Progenitor cell of endocrine pancreas (in vitro differentiated cells): ENCODE measurements around the gene MT1A. TPM values are rescaled to one million over a fixed set of nuclear protein-coding genes. Genes with fewer than 3 reads are reported as not detected.

Source experiments
- DNase-seq: peaks from one replicate; pipeline ENCODE4 v3.0.0; 2021; ENCODE audit warnings: low spot score; ENCODE audit not compliant: unreplicated experiment
- H3K27ac Mint-ChIP-seq: 2 replicates; pipeline ENCODE4 v1.8.0; 2021; ENCODE audit warnings: mild to moderate bottlenecking, moderate library complexity, mixed read lengths
- H3K27me3 Mint-ChIP-seq: 2 replicates; pipeline ENCODE4 v1.8.0; 2021; ENCODE audit warnings: mixed read lengths
- H3K36me3 Mint-ChIP-seq: 2 replicates; pipeline ENCODE4 v1.8.0; 2022; ENCODE audit warnings: mixed read lengths; ENCODE audit not compliant: insufficient read depth
- H3K4me1 Mint-ChIP-seq: 2 replicates; pipeline ENCODE4 v1.8.0; 2021; ENCODE audit warnings: low read depth, mixed read lengths
- H3K4me3 Mint-ChIP-seq: 2 replicates; pipeline ENCODE4 v1.8.0; 2021; ENCODE audit warnings: low read depth, mild to moderate bottlenecking, moderate library complexity, mixed read lengths
- H3K9me3 Mint-ChIP-seq: 2 replicates; pipeline ENCODE4 v1.8.0; 2021; ENCODE audit warnings: low read depth, mixed read lengths
- CTCF ChIP-seq: fragments of 200-600 bp; sonication (generic); IDR thresholded peaks from one replicate; pipeline ENCODE4 v1.5.0; 2021; ENCODE audit warnings: antibody characterized with exemption, mild to moderate bottlenecking; ENCODE audit not compliant: unreplicated experiment
- total RNA-seq: library from RNA; stranded (reverse); gene quantifications from 2 replicates; pipeline ENCODE4 v1.2.1, GENCODE V29; 2021

MT1A gene
- total RNA-seq, 1 donor from 2014 or later = not detected

GRCh38 chr16:56610609-56611111 is 27.8 kb upstream of the MT1A start:
- H3K27me3 Mint-ChIP-seq = peaks cover 90% of the 10 kb centered on the region
- TF ChIP-seq CTCF = no peak
- H3K9me3 Mint-ChIP-seq = no peaks in the 10 kb centered on the region
- H3K4me3 Mint-ChIP-seq = no peak overlapping the region
- H3K36me3 Mint-ChIP-seq = no peaks in the 10 kb centered on the region
- no peak for DNase-seq
- peaks cover 6% of the 10 kb centered on the region for H3K4me1 Mint-ChIP-seq
- no peak overlapping the region for H3K27ac Mint-ChIP-seq

DNA sequence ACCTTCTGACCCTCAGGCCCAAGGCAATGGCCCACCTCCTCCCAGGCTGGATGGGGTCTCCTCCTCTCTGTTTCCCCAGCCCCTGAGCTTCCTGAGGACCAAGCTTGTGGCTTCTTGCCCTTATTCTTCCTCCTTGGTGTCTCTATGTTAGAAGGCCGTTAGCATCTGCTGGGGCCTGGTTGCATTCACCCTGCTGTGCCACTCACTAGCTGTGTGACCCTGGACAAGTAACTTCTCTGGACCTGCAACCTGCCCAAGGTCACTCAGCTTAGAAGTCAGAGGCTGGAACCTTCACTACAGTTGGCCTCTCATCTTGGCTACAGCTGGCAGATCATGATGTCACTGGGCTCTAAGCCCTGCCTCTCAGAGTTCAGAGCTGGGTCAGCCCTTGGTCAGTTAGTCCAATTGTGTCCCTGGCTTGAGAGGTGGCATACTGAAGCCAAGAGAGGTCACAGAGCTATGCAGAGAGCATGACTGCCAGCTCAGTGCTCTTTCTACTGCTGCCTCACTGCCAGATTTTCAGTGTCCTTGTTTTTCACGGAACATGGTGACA is 27.1 kb upstream of the MT1A start:
- Mint-ChIP-seq H3K9me3 (no peaks in the 10 kb centered on the region), H3K27me3 (peaks cover 87% of the 10 kb centered on the region), H3K4me1 (peaks cover 6% of the 10 kb centered on the region)

DNA sequence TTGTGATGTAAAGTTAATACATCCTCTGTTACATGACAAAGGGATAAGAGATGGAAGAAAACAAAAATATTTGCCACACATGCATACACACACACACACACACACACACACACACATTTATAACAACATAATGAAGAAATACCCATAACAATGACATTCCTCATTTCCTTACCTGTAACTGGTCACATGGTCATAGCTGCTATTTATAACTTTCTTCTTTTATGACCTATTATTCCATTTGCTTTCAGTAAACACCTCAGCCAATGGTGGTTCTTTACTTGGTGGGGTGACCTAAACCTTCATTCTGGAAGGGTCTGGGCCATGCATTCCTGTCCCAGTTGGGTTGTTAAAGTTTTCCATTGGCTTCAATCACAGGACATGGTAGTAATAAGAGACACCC is 24.8 kb upstream of the MT1A start:
- Mint-ChIP-seq H3K4me3 (no peak overlapping the region), H3K27me3 (peaks cover 89% of the 10 kb centered on the region), H3K4me1 (peaks cover 11% of the 10 kb centered on the region), H3K9me3 (no peaks in the 10 kb centered on the region), H3K36me3 (no peaks in the 10 kb centered on the region), H3K27ac (no peak overlapping the region)
- TF ChIP-seq CTCF = no peak
- DNase-seq = no peak

More for the DNA sequence above, 27.1 kb upstream of the MT1A start:
- no peaks in the 10 kb centered on the region for H3K36me3 Mint-ChIP-seq
- DNase-seq = no peak
- TF ChIP-seq CTCF = no peak
- no peak overlapping the region for H3K4me3 Mint-ChIP-seq
- no peak overlapping the region for H3K27ac Mint-ChIP-seq

DNA sequence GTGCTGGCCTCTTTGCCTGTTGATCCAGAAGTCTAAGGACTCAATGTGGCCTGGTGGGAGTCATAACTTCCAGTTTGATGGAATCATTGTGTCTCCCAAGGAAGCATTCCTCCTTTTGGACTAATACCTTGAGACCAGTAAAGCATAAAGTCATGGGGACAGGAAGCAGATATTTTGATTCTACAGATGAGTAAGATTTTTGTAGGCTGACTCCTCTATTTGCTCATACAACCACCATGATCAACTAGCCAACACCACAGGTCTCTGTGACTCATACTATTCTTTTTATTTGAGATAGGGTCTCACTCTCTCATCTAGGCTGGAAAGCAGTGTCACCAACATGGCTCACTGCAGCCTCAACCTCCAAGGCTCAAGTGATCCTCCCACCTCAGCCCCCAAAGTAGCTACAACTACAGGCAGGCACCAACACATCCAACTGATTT is 23.9 kb upstream of the MT1A start:
- TF ChIP-seq CTCF = no peak
- Mint-ChIP-seq H3K27me3 (peaks cover 89% of the 10 kb centered on the region), H3K9me3 (no peaks in the 10 kb centered on the region), H3K27ac (no peak overlapping the region), H3K4me3 (no peak overlapping the region), H3K36me3 (no peaks in the 10 kb centered on the region), H3K4me1 (peaks cover 5% of the 10 kb centered on the region)
- DNase-seq = no peak

- H3K36me3 Mint-ChIP-seq = no peaks in the 10 kb centered on the region
- no peak for DNase-seq
- H3K27ac Mint-ChIP-seq = no peak overlapping the region
- peaks cover 88% of the 10 kb centered on the region for H3K27me3 Mint-ChIP-seq
- peaks cover 5% of the 10 kb centered on the region for H3K4me1 Mint-ChIP-seq
- no peak for TF ChIP-seq CTCF
- no peaks in the 10 kb centered on the region for H3K9me3 Mint-ChIP-seq
- no peak overlapping the region for H3K4me3 Mint-ChIP-seq
These were observed 23.1 kb upstream of the MT1A start for GRCh38 chr16:56615353-56615752.
